Heart left ventricle (tissue), 13 donors: ENCODE measurements around the gene GTF2IRD1.

Source experiments
- CTCF ChIP-seq, 12 donors: fragments of 200-600 bp; sonication (generic) in 4 of 12; IDR thresholded peaks; one replicate each; pipeline versions ENCODE4 v1.5.0 to v1.8.0; 2018 to 2022; ENCODE audit warnings: antibody characterized with exemption in 12 of 12, mild to moderate bottlenecking in 5 of 12
- POLR2A ChIP-seq, 2 donors: fragments of 450-650 bp; IDR thresholded peaks; one replicate each; pipeline ENCODE4 v1.6.1; 2017; ENCODE audit warnings: antibody characterized with exemption in 2 of 2, mild to moderate bottlenecking in 2 of 2, moderate library complexity in 2 of 2
- donor health status: ischemic (EF 13 %, LVEDD 7.1; RV severe dilation, severe dysfunction).
- donor health status: DM: no; HTN: yes; CAD: no.
- donor health status: DM: no; HTN: no; CAD: no.
- donor health status: ischemic (EF 25% LVEDD 6.9; RV normal size, moderate dysfunction).
- donor health status: ischemic (EF 25% LVEDD 5.7; RV mildly dilated, moderate dysfunction).
- donor health status: ischemic (EF 35%, LVEDD 5.7; RV mildly dilated, moderate dysfunction).
- donor health status: nonischemic (EF 11% LVEDD 7.7; RV severe dilation, severe dysfunction).
- donor health status: DM: yes; HTN: yes; CAD: no.
- donor health status: PGD.
- donor health status: ischemic (EF 29% LVEDD 5.4; RV normal size, mild dysfunction).
- donor health status: nonischemic (EF 23%, LVEDD 6.1; RV moderate dilation, normal function).

GRCh38 chr7:74503943-74504342, 50.2 kb downstream of the GTF2IRD1 start:
- TF ChIP-seq CTCF (IDR thresholded peaks at IDR 0.05) (no peak), POLR2A (IDR thresholded peaks at IDR 0.05) (no peak)
